ENCODE measurements around the gene TSHZ2. TPM values are rescaled to one million over a fixed set of nuclear protein-coding genes. Genes with fewer than 3 reads are reported as not detected.

The TSHZ2 gene
- total and polyA plus RNA-seq, 9 of the 15 experiments (the other 6 are each of a cell fraction or from before 2014, with no cell fraction given), result 0.03 to 0.20 (median 0.05) TPM; not detected in 4

DNA sequence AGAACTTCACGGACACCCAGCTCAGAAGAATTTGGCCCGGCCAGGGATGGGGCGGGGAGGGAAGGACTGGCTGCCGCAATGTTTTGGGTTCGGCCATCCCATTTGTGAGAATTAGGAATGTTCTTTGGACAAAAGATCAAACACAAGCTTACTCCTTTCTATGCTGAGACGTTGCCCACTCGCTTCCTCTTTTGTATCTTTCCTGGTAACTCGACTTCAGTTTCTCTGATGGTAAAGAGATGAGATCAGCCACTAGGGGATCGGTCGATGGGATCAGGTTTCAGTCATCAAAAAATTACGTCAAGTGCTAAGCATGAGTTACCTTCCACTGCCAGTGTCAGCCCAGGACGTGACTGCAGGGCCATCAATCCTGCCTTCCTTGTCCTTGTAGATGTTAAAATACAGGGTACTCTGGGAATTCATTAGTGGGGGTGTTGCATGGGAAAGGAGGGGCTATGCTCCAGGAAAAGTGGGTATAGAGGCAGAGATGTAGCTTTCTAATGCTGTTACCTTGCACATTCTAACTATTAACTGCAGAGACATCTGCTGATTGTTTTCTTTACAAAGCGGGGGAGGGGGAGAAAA is 190.2 kb downstream of the TSHZ2 start (continued):
- TF ChIP-seq, protein P1, sequence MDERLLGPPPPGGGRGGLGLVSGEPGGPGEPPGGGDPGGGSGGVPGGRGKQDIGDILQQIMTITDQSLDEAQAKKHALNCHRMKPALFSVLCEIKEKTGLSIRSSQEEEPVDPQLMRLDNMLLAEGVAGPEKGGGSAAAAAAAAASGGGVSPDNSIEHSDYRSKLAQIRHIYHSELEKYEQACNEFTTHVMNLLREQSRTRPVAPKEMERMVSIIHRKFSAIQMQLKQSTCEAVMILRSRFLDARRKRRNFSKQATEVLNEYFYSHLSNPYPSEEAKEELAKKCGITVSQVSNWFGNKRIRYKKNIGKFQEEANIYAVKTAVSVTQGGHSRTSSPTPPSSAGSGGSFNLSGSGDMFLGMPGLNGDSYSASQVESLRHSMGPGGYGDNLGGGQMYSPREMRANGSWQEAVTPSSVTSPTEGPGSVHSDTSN (CRISPR knock-in tag; IDR thresholded peaks at IDR 0.05; ENCODE audit: low read depth), result no peak
- TF ChIP-seq, protein P1 (tag; conservative IDR thresholded peaks at IDR 0.05; ENCODE audit: low read depth), result peak; percentile 92
- TF ChIP-seq PHF20 (IDR thresholded peaks at IDR 0.05; ENCODE audit: partially characterized antibody), result peak; percentile 21
- peak; percentile 53; the same call in 1 of the 2 replicates for TF ChIP-seq NFRKB (IDR thresholded peaks at IDR 0.05; ENCODE audit: low read depth)
- peak; percentile 91 for TF ChIP-seq SPI1 (IDR thresholded peaks at IDR 0.05; ENCODE audit: borderline replicate concordance, low read depth, low read length)
- TF ChIP-seq MAZ (CRISPR knock-in tag; conservative IDR thresholded peaks at IDR 0.05 in 1 of 2, IDR thresholded peaks at IDR 0.05 in 1 of 2), result no peak
- TF ChIP-seq ZKSCAN1 (IDR thresholded peaks at IDR 0.05; ENCODE audit: low read depth, low read length), result no peak
- TF ChIP-seq, protein P2, sequence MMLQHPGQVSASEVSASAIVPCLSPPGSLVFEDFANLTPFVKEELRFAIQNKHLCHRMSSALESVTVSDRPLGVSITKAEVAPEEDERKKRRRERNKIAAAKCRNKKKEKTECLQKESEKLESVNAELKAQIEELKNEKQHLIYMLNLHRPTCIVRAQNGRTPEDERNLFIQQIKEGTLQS (IDR thresholded peaks at IDR 0.05), result peak; percentile 87
- TF ChIP-seq, protein P2 (CRISPR knock-in tag; conservative IDR thresholded peaks at IDR 0.05), result no peak
- TF ChIP-seq, protein P3, sequence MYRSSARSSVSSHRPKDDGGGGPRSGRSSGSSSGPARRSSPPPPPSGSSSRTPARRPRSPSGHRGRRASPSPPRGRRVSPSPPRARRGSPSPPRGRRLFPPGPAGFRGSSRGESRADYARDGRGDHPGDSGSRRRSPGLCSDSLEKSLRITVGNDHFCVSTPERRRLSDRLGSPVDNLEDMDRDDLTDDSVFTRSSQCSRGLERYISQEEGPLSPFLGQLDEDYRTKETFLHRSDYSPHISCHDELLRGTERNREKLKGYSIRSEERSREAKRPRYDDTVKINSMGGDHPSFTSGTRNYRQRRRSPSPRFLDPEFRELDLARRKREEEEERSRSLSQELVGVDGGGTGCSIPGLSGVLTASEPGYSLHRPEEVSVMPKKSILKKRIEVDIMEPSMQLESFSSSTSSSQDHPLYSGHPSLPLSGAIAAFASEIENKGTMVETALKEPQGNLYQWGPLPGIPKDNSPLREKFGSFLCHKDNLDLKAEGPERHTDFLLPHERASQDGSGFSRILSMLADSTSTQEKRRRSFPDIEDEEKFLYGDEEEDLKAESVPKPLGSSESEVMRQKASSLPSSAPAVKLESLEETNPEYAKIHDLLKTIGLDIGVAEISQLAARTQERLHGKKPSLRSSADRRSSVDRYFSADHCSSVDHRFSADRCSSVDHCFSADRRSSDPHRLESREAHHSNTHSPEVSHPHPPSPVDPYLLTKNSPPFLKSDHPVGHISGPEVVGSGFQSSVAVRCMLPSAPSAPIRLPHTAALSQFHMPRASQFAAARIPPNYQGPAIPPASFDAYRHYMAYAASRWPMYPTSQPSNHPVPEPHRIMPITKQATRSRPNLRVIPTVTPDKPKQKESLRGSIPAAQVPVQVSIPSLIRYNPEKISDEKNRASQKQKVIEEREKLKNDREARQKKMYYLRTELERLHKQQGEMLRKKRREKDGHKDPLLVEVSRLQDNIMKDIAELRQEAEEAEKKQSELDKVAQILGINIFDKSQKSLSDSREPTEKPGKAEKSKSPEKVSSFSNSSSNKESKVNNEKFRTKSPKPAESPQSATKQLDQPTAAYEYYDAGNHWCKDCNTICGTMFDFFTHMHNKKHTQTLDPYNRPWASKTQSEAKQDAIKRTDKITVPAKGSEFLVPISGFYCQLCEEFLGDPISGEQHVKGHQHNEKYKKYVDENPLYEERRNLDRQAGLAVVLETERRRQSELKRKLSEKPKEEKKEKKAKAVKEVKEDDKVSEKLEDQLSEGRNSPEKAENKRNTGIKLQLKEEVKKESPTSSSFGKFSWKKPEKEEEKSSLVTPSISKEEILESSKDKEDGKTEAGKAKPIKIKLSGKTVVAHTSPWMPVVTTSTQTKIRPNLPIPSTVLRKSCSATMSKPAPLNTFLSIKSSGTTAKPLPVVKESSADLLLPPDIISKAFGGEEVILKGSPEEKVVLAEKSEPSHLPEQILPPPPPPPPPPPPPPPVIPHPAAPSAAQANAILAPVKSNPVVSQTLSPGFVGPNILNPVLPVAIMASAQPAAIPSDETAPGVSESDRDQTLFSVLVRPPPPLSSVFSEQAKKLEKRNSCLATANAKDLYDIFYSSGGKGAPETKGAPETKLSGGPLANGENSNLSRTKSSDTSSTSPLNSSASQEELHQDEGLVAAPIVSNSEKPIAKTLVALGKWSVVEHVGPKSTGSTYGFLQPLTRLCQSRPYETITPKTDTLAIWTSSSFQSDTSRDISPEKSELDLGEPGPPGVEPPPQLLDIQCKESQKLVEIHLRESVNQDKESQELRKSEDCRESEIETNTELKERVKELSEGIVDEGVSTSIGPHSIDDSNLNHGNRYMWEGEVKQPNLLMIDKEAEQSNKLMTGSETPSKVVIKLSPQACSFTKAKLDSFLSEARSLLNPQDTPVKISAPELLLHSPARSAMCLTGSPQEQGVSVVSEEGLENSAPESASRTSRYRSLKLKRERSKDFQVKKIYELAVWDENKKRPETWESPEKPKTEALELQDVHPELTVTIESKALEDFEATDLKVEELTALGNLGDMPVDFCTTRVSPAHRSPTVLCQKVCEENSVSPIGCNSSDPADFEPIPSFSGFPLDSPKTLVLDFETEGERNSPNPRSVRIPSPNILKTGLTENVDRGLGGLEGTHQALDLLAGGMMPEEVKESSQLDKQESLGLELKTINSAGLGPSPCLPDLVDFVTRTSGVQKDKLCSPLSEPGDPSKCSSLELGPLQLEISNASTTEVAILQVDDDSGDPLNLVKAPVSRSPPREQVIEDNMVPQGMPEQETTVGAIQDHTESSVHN (IDR thresholded peaks at IDR 0.05; ENCODE audit: borderline replicate concordance in 1 of 2, low read depth in 1 of 2), result peak in 1 of 2 experiments; percentile 52; a peak in 2 of 4 replicates
- 0 out of 2 replicates have a peak, but pooled peaks have one; percentile 30 for TF ChIP-seq MEF2D (tag; conservative IDR thresholded peaks at IDR 0.05; ENCODE audit: low read depth)
- TF ChIP-seq SMARCE1 (IDR thresholded peaks at IDR 0.05), result peak; percentile 79
- TF ChIP-seq, protein P4, sequence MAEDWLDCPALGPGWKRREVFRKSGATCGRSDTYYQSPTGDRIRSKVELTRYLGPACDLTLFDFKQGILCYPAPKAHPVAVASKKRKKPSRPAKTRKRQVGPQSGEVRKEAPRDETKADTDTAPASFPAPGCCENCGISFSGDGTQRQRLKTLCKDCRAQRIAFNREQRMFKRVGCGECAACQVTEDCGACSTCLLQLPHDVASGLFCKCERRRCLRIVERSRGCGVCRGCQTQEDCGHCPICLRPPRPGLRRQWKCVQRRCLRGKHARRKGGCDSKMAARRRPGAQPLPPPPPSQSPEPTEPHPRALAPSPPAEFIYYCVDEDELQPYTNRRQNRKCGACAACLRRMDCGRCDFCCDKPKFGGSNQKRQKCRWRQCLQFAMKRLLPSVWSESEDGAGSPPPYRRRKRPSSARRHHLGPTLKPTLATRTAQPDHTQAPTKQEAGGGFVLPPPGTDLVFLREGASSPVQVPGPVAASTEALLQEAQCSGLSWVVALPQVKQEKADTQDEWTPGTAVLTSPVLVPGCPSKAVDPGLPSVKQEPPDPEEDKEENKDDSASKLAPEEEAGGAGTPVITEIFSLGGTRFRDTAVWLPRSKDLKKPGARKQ (CRISPR knock-in tag; IDR thresholded peaks at IDR 0.05), result no peak
- no peak for TF ChIP-seq BCL6 (CRISPR knock-in tag; IDR thresholded peaks at IDR 0.05)
